ENCODE measurements around the gene PDZK1IP1. TPM values are rescaled to one million over a fixed set of nuclear protein-coding genes. Genes with fewer than 3 reads are reported as not detected.

PDZK1IP1 gene
- total RNA-seq, 1 donor from 2014 or later = not detected

GRCh38 chr1:47191940-47192457, 2.2 kb upstream of the PDZK1IP1 start:
- TF ChIP-seq, protein P1, sequence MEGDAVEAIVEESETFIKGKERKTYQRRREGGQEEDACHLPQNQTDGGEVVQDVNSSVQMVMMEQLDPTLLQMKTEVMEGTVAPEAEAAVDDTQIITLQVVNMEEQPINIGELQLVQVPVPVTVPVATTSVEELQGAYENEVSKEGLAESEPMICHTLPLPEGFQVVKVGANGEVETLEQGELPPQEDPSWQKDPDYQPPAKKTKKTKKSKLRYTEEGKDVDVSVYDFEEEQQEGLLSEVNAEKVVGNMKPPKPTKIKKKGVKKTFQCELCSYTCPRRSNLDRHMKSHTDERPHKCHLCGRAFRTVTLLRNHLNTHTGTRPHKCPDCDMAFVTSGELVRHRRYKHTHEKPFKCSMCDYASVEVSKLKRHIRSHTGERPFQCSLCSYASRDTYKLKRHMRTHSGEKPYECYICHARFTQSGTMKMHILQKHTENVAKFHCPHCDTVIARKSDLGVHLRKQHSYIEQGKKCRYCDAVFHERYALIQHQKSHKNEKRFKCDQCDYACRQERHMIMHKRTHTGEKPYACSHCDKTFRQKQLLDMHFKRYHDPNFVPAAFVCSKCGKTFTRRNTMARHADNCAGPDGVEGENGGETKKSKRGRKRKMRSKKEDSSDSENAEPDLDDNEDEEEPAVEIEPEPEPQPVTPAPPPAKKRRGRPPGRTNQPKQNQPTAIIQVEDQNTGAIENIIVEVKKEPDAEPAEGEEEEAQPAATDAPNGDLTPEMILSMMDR (IDR thresholded peaks at IDR 0.05) = no peak
- Mint-ChIP-seq H3K4me3 (no peak overlapping the region), H3K9me3 (no peaks in the 10 kb centered on the region), H3K27me3 (peaks cover 15% of the 10 kb centered on the region), H3K4me1 (no peaks in the 10 kb centered on the region), H3K27ac (no peak overlapping the region), H3K36me3 (ENCODE audit: low read depth) (no peaks in the 10 kb centered on the region)
- intact Hi-C loops (cut with micrococcal nuclease) = loop anchor here (2.0 to 10.0 kb wide), 4 partner anchors 71 to 1045 kb away; partner anchors contain the start of genes CMPK1 and FOXD2
- POLR2A ChIA-PET = no interaction called here
- CTCF ChIA-PET = interaction anchor here (0.9 to 3.8 kb wide), 10 partner anchors 8 to 564 kb away, joined by 3 to 25 read pairs (median 6); partner anchors contain the start of gene FOXD2
- ATAC-seq (ENCODE audit: low read depth) (no peak), DNase-seq (no peak)

- Mint-ChIP-seq H3K4me1 (no peaks in the 10 kb centered on the region), H3K4me3 (no peak overlapping the region), H3K9me3 (no peaks in the 10 kb centered on the region), H3K27me3 (peaks cover 18% of the 10 kb centered on the region), H3K36me3 (ENCODE audit: low read depth) (no peaks in the 10 kb centered on the region), H3K27ac (no peak overlapping the region)
- POLR2A ChIA-PET = no interaction called here
- TF ChIP-seq, protein P1 (IDR thresholded peaks at IDR 0.05) = no peak
- intact Hi-C loops (cut with micrococcal nuclease) = loop anchor here (5.0 to 10.0 kb wide), 3 partner anchors 144 to 1046 kb away; partner anchors contain the start of genes CMPK1 and FOXD2
- DNase-seq = no peak
- no peak for ATAC-seq (ENCODE audit: low read depth)
- CTCF ChIA-PET = interaction anchor here (1.1 to 3.8 kb wide), 3 partner anchors 10 to 245 kb away, joined by 3 to 25 read pairs (median 4); no protein-coding TSS in a partner anchor
Measured at GRCh38 chr1:47190857-47191256, 1.0 kb upstream of the PDZK1IP1 start.

GRCh38 chr1:47190509-47190855, 646 bp upstream of the PDZK1IP1 start:
- Mint-ChIP-seq H3K4me3 (no peak overlapping the region), H3K4me1 (no peaks in the 10 kb centered on the region), H3K27me3 (peaks cover 18% of the 10 kb centered on the region), H3K9me3 (no peaks in the 10 kb centered on the region), H3K27ac (no peak overlapping the region), H3K36me3 (ENCODE audit: low read depth) (no peaks in the 10 kb centered on the region)
- ChIA-PET POLR2A (no interaction called here), CTCF (interaction anchor here (1.1 to 3.8 kb wide), 3 partner anchors 10 to 246 kb away, joined by 3 to 25 read pairs (median 4); no protein-coding TSS in a partner anchor)
- intact Hi-C loops (cut with micrococcal nuclease) = loop anchor here (5.0 to 10.0 kb wide), 3 partner anchors 144 to 1047 kb away; partner anchors contain the start of genes CMPK1 and FOXD2
- DNase-seq (no peak), ATAC-seq (ENCODE audit: low read depth) (no peak)
- TF ChIP-seq, protein P1 (IDR thresholded peaks at IDR 0.05) = no peak

DNA sequence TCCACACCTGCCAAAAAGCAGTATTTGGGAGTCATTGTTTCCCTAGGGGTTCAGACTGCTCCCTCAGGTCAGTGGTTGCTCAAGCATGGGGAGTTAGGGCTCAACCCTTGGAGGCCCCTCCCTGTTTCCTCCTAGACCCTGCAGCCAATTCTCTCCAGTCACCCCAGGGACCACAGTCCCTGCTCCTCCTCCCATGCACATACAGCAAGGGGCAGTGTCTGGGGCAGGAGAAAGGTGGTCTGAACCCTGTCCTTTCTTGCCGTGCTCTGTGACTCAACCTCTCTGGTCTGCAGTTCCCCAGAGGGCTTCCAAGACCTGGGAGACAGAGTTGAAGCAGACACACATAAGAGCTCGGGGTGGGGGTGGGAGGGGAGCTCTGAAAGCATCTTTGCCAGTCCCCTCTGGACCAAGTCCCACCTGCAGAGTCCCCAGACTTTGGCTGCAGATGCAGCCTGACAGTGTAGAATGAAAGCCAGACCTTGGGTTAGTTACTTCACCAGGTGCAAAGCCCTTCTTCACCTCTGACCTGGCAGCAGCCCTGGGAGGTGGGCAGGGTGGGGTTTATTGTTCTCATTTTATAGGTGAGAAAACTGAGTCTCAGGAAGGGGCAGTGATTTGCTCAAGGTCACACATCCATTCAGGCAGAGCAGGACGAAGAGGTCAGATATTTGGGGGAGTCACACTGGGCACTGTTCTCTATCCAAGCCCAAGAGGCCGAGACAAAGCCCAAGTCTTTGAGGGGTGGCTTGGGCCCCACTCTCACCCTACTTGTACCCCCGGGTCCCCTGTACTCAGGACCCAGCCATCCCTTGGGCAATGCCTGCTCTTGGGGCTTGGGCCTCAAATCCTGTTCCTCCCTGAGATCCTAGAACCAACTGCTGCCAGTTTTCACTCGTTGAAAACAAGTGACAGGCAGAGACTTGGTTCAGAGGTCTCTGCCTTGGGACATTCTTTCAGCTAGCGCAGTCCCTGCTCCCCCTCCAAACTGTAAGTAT, 748 bp downstream of the PDZK1IP1 start:
- DNase-seq (no peak), ATAC-seq (ENCODE audit: low read depth) (no peak)
- no peaks in the 10 kb centered on the region for H3K9me3 Mint-ChIP-seq
- ChIA-PET CTCF (interaction anchor here (0.9 to 1.6 kb wide), 2 partner anchors 10 to 247 kb away, joined by 3 read pairs; no protein-coding TSS in a partner anchor), POLR2A (no interaction called here)
- H3K27ac Mint-ChIP-seq = no peak overlapping the region
- intact Hi-C loops (cut with micrococcal nuclease) = no loop called here
- TF ChIP-seq, protein P1 (IDR thresholded peaks at IDR 0.05) = no peak
- H3K27me3 Mint-ChIP-seq = peaks cover 20% of the 10 kb centered on the region
- H3K4me1 Mint-ChIP-seq = no peaks in the 10 kb centered on the region
- H3K4me3 Mint-ChIP-seq = no peak overlapping the region
- H3K36me3 Mint-ChIP-seq (ENCODE audit: low read depth) = no peaks in the 10 kb centered on the region

GRCh38 chr1:47187926-47188250, 1.9 kb downstream of the PDZK1IP1 start:
- H3K27me3 Mint-ChIP-seq = peaks cover 16% of the 10 kb centered on the region
- no peaks in the 10 kb centered on the region for H3K9me3 Mint-ChIP-seq
- no peak for ATAC-seq (ENCODE audit: low read depth)
- TF ChIP-seq, protein P1 (IDR thresholded peaks at IDR 0.05) = no peak
- no peaks in the 10 kb centered on the region for H3K36me3 Mint-ChIP-seq (ENCODE audit: low read depth)
- ChIA-PET POLR2A (no interaction called here), CTCF (no interaction called here)
- H3K4me1 Mint-ChIP-seq = no peaks in the 10 kb centered on the region
- H3K27ac Mint-ChIP-seq = no peak overlapping the region
- no peak for DNase-seq
- H3K4me3 Mint-ChIP-seq = no peak overlapping the region
- intact Hi-C loops (cut with micrococcal nuclease) = no loop called here
